Chondrocyte (in vitro differentiated cells): Measurements from ENCODE around the gene HYAL3. TPM values are rescaled to one million over a fixed set of nuclear protein-coding genes. Genes with fewer than 3 reads are reported as not detected.
A peak's percentile ranks its signal among the peaks of the same experiment; 100 is the strongest.

Experiments
- DNase-seq: peaks from one replicate; pipeline ENCODE4 v3.0.0; 2021; ENCODE audit warnings: mixed read lengths, low spot score
- H3K27ac Mint-ChIP-seq: one replicate; pipeline ENCODE4 v1.8.0; 2021; ENCODE audit warnings: mild to moderate bottlenecking, moderate library complexity, mixed read lengths; ENCODE audit not compliant: unreplicated experiment
- H3K27me3 Mint-ChIP-seq: 2 replicates; pipeline ENCODE4 v1.8.0; 2021; ENCODE audit warnings: low read depth, mixed read lengths
- H3K36me3 Mint-ChIP-seq: 2 replicates; pipeline ENCODE4 v1.8.0; 2021; ENCODE audit warnings: low read depth, mixed read lengths
- H3K4me1 Mint-ChIP-seq: 2 replicates; pipeline ENCODE4 v1.8.0; 2021; ENCODE audit warnings: low read depth, mild to moderate bottlenecking, mixed read lengths
- H3K4me3 Mint-ChIP-seq: one replicate; pipeline ENCODE4 v1.8.0; 2021; ENCODE audit warnings: mild to moderate bottlenecking, moderate library complexity, mixed read lengths; ENCODE audit not compliant: unreplicated experiment
- H3K9me3 Mint-ChIP-seq: 2 replicates; pipeline ENCODE4 v1.8.0; 2021; ENCODE audit warnings: low read depth, mixed read lengths
- total RNA-seq: library from RNA; stranded (reverse); gene quantifications from 3 replicates; pipeline ENCODE4 v1.2.1, GENCODE V29; 2021
- TF ChIP-seq, protein P1 (sequence below): fragments of 200-600 bp; sonication (generic); IDR thresholded peaks from 2 replicates; pipeline ENCODE4 v1.5.0; 2021; ENCODE audit warnings: antibody characterized with exemption, mild to moderate bottlenecking, moderate library complexity

The HYAL3 gene
- total RNA-seq, 1 donor from 2014 or later = 5.4 TPM

DNA sequence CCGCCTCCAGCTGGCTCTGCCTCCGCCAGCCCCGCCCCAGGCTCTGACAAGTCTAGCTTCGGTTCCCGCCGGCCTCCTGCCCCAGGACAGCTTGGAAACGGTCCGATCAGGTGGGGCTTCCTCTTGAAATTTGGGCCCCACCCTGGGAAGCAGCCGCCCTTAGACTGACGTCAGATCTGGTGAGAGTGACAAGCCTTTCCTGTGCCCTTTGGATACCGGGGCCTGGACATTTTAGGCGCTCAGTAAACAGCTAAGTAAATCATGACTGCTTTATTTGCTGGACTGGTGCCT lies 378 bp upstream of the HYAL3 start:
- TF ChIP-seq, protein P1, sequence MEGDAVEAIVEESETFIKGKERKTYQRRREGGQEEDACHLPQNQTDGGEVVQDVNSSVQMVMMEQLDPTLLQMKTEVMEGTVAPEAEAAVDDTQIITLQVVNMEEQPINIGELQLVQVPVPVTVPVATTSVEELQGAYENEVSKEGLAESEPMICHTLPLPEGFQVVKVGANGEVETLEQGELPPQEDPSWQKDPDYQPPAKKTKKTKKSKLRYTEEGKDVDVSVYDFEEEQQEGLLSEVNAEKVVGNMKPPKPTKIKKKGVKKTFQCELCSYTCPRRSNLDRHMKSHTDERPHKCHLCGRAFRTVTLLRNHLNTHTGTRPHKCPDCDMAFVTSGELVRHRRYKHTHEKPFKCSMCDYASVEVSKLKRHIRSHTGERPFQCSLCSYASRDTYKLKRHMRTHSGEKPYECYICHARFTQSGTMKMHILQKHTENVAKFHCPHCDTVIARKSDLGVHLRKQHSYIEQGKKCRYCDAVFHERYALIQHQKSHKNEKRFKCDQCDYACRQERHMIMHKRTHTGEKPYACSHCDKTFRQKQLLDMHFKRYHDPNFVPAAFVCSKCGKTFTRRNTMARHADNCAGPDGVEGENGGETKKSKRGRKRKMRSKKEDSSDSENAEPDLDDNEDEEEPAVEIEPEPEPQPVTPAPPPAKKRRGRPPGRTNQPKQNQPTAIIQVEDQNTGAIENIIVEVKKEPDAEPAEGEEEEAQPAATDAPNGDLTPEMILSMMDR = no peak
- no peak for DNase-seq
- Mint-ChIP-seq H3K27ac (peak overlapping the region; percentile 97), H3K9me3 (no peaks in the 10 kb centered on the region), H3K27me3 (no peaks in the 10 kb centered on the region), H3K4me3 (peak overlapping the region; percentile 98), H3K36me3 (no peaks in the 10 kb centered on the region), H3K4me1 (peaks cover 24% of the 10 kb centered on the region)

DNA sequence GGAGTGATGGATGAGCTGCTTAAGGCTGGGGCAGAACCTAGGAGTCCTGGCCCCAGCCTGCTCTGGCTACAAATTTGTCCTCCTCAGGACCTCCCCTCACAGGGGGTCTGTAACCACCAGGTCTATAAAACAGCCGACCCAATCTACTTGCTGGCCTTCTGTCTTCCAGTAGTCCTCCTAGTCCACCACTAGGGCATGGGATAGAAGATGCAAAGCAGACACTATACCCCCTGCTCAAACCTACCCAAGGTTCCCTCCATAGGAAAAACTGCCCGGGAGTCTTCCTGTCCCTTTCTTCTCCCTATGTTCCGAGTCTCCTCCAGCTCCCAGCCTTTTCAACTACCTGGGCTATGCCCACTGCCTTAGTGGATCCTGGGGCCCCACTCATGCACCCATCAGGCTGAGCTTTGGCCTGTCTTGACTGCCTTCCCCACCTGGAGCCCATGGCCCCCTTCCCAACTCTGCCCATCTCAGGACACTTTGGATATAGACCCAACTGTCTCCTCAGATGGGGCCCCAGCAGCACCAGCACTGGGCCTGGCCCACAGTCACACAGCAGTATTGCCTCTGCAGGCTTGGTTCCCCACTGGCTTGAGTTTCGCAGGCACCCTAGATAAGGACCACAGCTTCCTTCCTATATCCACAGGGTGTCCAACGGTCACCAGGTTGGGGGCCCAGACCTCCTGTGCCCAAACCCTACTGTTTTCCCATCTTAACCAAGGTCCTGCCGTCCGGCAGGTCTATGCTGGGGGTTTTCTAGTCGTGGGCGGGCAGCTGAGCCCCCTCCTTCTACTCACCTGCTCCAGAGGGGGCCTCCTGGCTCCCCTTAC lies 1.1 kb downstream of the HYAL3 start:
- Mint-ChIP-seq H3K27me3 (no peaks in the 10 kb centered on the region), H3K4me1 (peaks cover 25% of the 10 kb centered on the region), H3K4me3 (peak overlapping the region; percentile 98), H3K27ac (peak overlapping the region; percentile 36), H3K9me3 (no peaks in the 10 kb centered on the region), H3K36me3 (no peaks in the 10 kb centered on the region)
- TF ChIP-seq, protein P1 = peak; percentile 25
- no peak for DNase-seq

DNA sequence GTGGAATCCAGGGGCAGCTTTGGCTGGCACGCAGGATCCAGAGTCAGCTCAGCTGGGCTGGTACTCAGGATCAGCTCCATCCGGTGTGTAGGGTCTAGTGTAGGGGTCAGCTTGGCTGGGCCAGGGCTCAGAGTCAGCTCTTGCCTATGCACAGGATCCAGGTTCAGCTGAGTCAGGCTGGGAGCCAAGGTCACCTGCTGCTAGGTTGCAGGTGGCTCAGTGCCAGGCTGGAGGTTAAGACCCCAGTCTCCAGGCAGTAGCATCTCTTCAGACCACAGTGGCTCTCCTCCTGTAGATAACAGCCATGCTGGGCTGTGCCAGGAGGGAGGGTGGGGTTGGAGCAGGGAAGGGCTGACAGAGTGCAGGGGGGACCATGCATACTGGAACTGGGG lies 1.8 kb downstream of the HYAL3 start:
- Mint-ChIP-seq H3K27ac (no peak overlapping the region), H3K9me3 (no peaks in the 10 kb centered on the region), H3K27me3 (no peaks in the 10 kb centered on the region), H3K4me3 (no peak overlapping the region), H3K4me1 (peaks cover 32% of the 10 kb centered on the region), H3K36me3 (no peaks in the 10 kb centered on the region)
- DNase-seq = no peak
- TF ChIP-seq, protein P1 = no peak

GRCh38 chr3:50296721-50297383 lies 2.4 kb downstream of the HYAL3 start:
- Mint-ChIP-seq H3K27me3 (no peaks in the 10 kb centered on the region), H3K4me3 (no peak overlapping the region), H3K9me3 (no peaks in the 10 kb centered on the region), H3K4me1 (peaks cover 33% of the 10 kb centered on the region), H3K36me3 (no peaks in the 10 kb centered on the region), H3K27ac (no peak overlapping the region)
- TF ChIP-seq, protein P1 = no peak
- no peak for DNase-seq

DNA sequence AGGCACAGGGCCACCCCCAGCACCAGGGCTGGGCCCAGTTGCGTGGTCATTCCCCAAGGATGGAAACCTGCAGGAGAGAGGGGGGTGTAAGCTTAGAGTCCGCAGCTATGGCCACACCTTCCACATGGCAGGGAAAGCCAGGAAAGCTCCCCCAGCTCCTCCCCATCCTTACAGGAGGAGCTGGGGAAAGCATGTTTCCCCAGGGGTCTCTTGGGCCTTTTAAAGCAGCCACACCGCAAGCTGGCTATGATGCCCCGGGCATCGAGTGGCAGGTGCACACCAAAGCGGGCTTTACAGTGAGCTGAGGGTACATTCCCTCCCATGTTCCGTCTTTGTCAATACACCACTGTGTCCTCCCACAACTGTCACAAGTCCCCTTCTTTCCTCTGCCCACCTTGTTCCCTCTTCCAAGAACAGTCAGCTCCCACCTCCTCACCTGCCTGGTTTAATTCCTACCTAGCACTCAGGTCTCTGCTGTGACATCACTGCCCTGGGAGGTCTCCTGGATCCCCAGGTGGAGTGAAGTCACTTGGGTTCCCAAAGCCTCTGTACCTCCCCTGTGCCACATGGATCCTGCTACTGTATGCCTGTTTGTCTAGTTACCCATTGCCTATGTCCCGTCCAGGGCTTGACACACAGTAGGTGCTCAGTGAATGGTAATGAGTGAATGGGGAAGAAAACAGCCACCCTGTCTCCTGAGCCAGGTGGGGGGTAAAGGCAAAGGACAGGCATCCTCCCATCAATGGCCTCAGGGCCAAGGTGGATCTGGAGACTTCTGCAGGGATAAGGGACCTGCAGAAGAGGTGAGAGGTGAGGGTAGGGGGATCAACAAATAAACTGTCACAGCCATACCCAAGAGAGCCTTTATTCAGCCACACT lies 3.4 kb downstream of the HYAL3 start:
- H3K27me3 Mint-ChIP-seq = no peaks in the 10 kb centered on the region
- H3K36me3 Mint-ChIP-seq = no peaks in the 10 kb centered on the region
- H3K9me3 Mint-ChIP-seq = no peaks in the 10 kb centered on the region
- no peak for DNase-seq
- TF ChIP-seq, protein P1 = no peak
- H3K4me3 Mint-ChIP-seq = no peak overlapping the region
- peaks cover 36% of the 10 kb centered on the region for H3K4me1 Mint-ChIP-seq
- no peak overlapping the region for H3K27ac Mint-ChIP-seq
